ENCODE data around the gene CNDP2.

DNA sequence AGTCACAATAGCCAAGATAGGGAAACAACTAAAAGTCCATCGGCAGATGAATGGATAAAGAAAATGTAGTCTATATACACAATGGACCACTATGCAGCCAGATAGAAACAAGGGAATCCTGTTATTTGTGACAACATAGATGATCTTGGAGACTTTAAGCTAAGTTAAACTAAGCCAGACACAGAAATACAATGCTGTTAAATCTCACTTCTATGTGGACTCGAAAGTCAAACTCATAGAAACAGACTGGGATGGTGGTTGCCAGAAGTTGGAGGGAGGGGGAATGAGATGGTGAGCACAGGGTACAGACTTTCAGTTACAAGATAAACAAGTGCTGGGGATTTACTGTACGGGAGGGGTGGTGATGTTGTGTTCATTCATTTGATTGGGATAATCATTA, 32.8 kb downstream of the CNDP2 start:
- TF ChIP-seq, protein P1, sequence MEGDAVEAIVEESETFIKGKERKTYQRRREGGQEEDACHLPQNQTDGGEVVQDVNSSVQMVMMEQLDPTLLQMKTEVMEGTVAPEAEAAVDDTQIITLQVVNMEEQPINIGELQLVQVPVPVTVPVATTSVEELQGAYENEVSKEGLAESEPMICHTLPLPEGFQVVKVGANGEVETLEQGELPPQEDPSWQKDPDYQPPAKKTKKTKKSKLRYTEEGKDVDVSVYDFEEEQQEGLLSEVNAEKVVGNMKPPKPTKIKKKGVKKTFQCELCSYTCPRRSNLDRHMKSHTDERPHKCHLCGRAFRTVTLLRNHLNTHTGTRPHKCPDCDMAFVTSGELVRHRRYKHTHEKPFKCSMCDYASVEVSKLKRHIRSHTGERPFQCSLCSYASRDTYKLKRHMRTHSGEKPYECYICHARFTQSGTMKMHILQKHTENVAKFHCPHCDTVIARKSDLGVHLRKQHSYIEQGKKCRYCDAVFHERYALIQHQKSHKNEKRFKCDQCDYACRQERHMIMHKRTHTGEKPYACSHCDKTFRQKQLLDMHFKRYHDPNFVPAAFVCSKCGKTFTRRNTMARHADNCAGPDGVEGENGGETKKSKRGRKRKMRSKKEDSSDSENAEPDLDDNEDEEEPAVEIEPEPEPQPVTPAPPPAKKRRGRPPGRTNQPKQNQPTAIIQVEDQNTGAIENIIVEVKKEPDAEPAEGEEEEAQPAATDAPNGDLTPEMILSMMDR (conservative IDR thresholded peaks at IDR 0.05; ENCODE audit: low read depth, low read length) = no peak
- no peak for TF ChIP-seq EZH2phosphoT487 (IDR thresholded peaks at IDR 0.05; ENCODE audit: borderline replicate concordance, low read length)
- TF ChIP-seq EZH2 (IDR thresholded peaks at IDR 0.05; ENCODE audit: low read length, unreplicated experiment) = no peak
